Activated T-helper 9 cell treated with anti-CD3 and anti-CD28 coated beads, Interleukin-2, amount 50 U/mL, for 16 hours (primary cell): Measurements from ENCODE around the gene CPLX1.
"Not testable (repeated sequence)": the region's sequence is repeated elsewhere in the genome, so short reads cannot be mapped to it uniquely, and the experiment has no call there.

Experiments used
- DNase-seq: peaks from one replicate; pipeline ENCODE4 v3.0.0-alpha.2; 2020; ENCODE audit warnings: low read depth

The CPLX1 gene

GRCh38 chr4:776743-777441, 49.0 kb downstream of the CPLX1 start:
- no peak for DNase-seq

DNA sequence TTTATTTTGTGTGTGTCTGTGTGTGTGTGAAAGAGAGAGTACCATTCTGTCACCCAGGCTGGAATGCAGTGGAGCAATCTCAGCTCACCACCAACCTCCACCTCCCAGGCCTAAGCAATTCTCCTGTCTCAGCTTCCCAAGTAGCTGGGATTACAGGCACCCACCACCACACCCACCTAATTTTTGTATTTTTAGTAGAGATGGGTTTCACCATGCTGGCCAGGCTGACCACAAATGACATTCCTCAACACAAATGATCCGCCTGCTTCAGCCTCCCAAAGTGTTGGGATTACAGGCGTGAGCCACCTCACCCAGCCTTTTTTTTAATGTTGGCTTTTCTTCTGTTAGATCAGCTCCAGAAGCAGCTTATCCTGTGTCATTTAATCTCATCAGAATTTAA, 50.4 kb downstream of the CPLX1 start:
- not testable (repeated sequence) for DNase-seq

- DNase-seq = not testable (repeated sequence)
Measured at GRCh38 chr4:774419-775092, 51.4 kb downstream of the CPLX1 start.

DNA sequence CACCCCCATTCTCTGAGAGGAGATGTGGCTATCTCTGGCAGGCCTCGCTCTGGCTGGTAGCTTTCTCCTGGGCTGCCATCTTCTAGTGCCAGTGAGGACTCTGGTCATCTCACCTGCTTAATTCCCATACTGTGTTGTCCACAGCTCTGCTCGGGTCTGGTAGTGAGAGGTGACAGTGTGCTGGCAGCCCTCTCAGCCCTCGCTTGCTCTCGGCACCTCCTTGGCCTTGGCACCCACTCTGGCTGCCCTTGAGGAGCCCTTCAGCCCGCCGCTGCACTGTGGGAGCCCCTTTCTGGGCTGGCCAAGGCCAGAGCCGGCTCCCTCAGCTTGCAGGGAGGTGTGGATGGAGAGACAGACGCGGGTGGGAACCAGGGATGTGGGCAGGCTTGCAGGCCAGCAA, 52.7 kb downstream of the CPLX1 start:
- no peak for DNase-seq

DNA sequence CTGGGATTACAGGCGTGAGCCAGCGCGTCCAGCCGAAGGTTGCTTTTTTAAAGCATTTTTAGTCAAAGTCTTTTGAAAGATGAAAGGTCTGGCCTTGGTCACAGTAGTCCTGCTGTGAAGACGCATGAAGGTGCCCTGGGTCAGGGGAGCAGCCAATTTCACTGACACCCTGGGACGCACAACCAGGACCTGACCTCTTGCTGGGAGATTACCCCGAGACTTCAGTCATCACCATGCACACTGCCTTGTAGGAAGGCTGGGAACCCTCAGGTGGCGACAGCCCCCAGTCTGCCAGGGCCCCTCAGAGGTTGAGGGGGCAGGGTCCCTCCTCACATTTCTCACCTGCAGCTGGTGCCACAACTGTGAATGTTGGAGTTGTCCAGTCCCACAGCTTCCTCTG, 53.2 kb downstream of the CPLX1 start:
- DNase-seq = no peak

DNA sequence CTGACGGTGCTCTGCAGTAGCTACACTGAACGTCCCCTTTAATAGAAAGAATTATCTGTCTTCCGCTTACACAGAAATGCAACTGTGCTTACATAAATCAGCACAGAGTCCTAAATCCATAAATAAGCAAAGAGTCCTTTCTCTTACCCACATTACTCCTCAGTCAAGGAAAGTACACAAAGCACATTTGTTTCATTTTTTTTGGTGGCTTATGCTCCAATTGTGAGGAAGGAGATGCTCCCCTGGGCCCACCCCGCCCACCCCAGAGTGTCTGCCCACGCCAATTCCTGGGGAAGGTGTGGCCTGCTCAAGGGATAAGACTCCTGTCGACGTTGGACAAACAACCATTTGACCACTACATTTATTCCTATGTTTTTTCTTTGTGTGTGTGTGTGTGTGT, 53.8 kb downstream of the CPLX1 start:
- no peak for DNase-seq

DNA sequence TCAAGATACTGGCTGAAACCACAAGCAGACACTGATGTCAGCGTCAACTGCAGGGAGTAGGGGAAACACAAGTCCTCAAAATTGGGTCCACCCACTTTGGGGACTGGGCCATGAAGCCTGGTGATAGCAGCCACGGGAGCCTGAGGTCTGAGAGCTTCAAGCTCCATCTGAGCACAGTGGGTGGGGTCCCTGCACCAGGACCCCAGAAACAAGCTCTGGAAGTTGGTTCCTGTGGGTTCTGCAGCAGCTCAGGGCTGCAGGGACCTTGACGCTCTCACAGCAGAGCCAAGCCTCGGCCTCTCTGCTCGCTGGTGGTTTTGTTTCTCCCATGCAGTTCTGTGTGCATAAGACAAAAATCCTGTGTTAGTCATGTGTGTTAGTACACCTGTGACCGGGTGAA, 54.5 kb downstream of the CPLX1 start:
- DNase-seq = no peak

DNA sequence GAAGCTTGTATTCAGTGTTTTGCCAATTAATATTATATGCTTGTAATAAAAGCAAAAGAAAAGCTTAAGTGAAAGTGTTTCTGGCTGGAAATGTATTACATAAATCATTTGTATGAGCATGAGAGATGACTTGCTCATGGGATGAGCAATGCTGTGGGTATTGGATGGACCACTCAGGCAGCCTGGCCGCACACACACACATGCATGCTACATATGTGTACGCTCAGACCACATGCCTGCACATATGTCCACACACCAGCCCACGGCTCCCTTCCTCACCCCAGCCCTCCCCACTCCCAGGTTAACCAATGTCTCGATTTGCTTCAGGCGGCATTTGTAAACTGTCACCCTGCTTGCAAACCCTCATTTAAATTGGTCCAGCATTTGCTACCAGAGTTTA, 55.9 kb downstream of the CPLX1 start:
- no peak for DNase-seq

DNA sequence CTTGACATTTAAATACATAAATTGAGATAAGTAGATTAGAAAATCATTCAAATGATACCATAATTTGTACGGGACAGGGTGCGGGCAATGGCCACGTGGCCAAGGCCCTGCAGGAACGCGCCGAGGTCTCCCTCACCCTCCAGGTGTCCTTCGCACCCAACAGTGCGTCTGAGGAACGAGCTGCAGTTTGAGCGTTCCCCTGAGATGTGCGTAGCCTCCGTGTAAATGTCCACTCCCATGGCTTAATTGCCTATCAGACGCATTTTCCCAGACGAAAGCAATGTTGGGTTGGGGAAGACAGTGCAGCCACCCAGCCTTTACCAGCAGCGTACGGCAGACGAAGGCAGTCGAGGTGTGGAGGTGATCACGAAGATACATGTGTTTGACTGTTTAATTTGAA, 56.4 kb downstream of the CPLX1 start:
- DNase-seq = no peak

GRCh38 chr4:768995-769394, 56.9 kb downstream of the CPLX1 start:
- DNase-seq = no peak

DNA sequence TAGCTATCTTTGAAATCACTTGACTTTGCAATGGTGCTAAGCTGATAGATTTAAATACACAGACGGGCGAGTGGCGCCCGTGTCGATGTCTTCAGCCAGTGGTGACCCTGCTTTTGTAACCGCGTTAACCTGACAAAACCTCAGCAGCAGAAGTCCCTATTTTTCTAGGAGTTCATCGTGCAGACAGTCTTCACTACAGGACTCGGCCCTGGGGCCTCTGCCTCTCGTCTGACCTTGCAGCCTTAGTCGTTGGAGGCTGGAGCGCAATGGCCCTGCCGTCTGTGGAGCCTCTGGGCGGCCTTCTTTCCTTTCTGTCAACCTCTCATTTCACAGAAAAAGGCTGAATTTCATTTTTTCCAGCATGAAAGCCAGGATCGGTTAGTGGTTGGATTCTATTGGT, 57.9 kb downstream of the CPLX1 start:
- no peak for DNase-seq

- DNase-seq = no peak
Measured at GRCh38 chr4:766559-767283, 59.2 kb downstream of the CPLX1 start.

GRCh38 chr4:766152-766515, 59.8 kb downstream of the CPLX1 start:
- DNase-seq = no peak

DNA sequence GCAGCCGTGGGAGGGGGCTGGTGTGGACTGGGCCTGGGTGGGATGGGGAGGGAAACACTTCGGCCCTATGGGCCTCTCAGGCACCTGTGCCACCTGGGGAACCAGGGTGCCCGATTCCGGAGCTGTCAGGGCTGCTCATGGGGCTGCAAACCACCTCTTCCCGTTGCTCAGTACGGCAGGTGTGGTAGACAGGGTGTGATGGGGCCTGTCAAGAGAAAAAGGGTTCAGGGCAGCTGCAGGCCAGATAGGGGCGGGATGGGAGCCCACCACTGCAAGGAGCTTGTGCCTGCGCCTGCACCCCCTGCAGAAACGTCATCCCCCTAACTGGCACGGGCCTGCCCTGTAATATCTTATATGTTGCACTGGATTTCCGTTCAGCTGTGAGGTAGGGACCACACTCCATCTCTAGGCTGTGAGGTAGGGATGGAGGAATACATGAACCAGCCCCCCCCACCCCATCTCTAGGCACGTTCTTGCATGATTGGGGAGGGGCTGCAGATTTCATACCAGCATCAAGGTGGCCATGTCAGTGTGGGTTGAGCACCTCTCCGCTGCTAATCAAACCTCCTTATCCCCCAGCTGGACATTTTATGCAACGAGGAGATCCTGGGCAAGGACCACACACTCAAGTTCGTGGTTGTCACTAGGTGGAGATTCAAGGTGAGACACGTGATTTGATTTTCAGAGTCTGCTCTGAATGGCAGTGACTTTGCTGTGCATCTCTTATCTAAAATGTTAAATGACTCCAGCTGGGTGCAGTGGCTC, 61.3 kb downstream of the CPLX1 start:
- no peak for DNase-seq

DNA sequence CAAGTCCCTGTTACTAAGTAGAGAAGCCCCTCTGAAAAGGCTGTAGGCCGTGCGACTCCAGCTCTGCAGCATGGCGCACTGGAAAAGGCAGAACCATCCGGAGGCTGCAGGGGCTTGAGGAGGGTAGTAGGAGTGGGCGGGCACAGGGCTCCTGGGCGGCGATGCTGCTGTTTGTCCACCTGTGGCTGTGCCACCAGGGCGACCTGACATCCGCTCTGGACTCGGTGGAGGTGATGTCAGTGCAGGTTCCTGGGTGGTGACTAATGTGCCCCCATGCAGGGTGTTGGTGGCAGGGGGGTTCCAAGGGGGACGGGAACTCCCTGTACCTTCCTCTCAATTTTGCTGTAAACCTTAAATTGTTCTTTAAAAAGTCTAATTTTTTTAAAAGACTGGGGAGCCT, 62.0 kb downstream of the CPLX1 start:
- DNase-seq = no peak

GRCh38 chr4:763191-763810, 62.6 kb downstream of the CPLX1 start:
- no peak for DNase-seq

GRCh38 chr4:762211-763190, 63.4 kb downstream of the CPLX1 start:
- no peak for DNase-seq

DNA sequence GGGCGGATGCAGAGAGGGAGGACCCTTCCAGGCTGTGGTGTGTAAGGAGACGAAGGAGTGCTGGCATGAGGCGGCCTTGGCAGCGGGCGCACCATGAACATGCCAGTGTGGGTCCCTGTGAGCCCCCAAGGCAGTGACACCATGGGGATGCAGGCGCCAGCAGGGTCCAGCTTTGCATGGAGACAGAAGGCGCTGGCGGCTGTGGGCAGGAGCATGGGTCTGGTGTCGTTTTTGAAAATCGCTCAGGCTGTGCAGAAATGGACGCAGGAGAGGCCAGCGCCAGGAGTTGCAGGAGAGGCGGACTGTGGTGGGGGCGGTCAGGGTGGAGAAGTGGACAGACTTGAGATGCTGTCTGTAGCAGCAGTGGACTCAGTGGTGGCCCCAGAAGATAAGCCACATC, 64.2 kb downstream of the CPLX1 start:
- DNase-seq = no peak

GRCh38 chr4:761086-761485, 64.8 kb downstream of the CPLX1 start:
- no peak for DNase-seq

DNA sequence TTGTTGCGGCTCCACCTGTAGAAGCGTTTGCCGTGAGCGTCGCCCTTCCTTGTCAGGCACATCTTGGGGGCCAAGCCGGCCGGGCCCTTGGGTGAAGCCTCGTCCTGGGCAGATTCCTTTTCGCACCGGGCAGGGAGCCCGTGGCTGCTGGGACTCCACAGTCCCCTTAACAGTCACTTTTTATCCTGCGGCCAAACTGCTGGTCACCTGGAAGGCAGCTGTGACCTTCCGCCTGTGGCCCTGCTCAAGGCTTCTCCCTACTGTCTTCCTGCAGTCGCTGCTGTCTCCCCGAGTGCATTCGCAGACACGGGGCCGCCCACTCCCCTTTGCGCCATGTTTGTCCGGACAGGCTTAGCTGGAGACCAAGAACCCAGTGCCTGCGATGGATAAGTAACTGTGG, 65.3 kb downstream of the CPLX1 start:
- DNase-seq = no peak

DNA sequence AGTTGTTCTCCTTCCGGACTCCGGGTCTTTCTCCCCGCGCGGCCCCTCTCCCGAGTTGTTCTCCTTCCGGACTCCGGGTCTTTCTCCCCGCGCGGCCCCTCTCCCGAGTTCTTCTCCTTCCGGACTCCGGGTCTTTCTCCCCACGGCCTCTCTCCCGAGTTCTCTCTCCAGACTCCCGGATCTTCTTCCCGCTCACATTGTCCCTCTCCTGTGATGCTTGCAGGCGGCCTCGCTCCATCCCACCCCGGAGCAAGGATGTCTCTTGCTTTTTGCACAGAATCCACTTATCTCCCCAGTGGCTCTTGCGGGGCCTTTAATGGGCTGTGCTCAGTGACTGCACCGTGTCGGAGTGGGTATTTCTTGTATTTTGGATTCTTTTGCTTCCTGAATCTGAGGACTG, 66.1 kb downstream of the CPLX1 start:
- not testable (repeated sequence) for DNase-seq
